Erythroblast (primary cell): ENCODE data around the gene TRMT2B.
"Not testable (repeated sequence)": the region's sequence is repeated elsewhere in the genome, so short reads cannot be mapped to it uniquely, and the experiment has no call there.

Experiments
- DNase-seq, 2 experiments: peaks; one replicate each; lab custom pipeline; 2025; lab: John Stamatoyannopoulos, UW
- GATA1 ChIP-seq: IDR thresholded peaks from 2 replicates; pipeline ENCODE4 v1.6.1; 2011; ENCODE audit warnings: low read depth, mild to moderate bottlenecking, control low read depth, low read length, moderate library complexity
- POLR2A ChIP-seq: IDR thresholded peaks from 2 replicates; pipeline ENCODE4 v1.6.1; 2011; ENCODE audit warnings: mild to moderate bottlenecking, low read length

The TRMT2B gene

GRCh38 chrX:101051549-101052302, at the start of gene TRMT2B:
Gene TRMT2B (minus strand): TSS chrX:101052111. CDS start chrX:101042289, 9,822 bp downstream.
- TF ChIP-seq POLR2A (peak; percentile 77), GATA1 (no peak)
- DNase-seq, result peak; percentile 84 to 85

GRCh38 chrX:101097546-101098453, 45.9 kb upstream of the TRMT2B start, which contains the start of gene CENPI:
Gene CENPI (plus strand): TSS chrX:101098204. CDS start chrX:101101071, 2,867 bp downstream.
- peak; percentile 96 to 97 for DNase-seq
- TF ChIP-seq POLR2A (peak; percentile 84), GATA1 (no peak)

- TF ChIP-seq GATA1 (no peak), POLR2A (no peak)
- DNase-seq, result no peak
These were observed 39.9 kb upstream of the TRMT2B start for GRCh38 chrX:101091817-101092216.

- TF ChIP-seq GATA1, result no peak
- no peak for DNase-seq
These were observed 29.3 kb upstream of the TRMT2B start for GRCh38 chrX:101081231-101081630.

- DNase-seq, result no peak
- TF ChIP-seq GATA1 (no peak), POLR2A (no peak)
These were observed 28.6 kb upstream of the TRMT2B start for GRCh38 chrX:101080326-101081124.

- no peak for DNase-seq
- no peak for TF ChIP-seq GATA1
- no peak for TF ChIP-seq POLR2A
These were observed 27.9 kb upstream of the TRMT2B start for GRCh38 chrX:101079736-101080270.

- no peak for TF ChIP-seq GATA1
- no peak for TF ChIP-seq POLR2A
- DNase-seq, result no peak
These were observed 27.0 kb upstream of the TRMT2B start, which contains the start of gene TMEM35A for GRCh38 chrX:101078716-101079598. Gene TMEM35A (plus strand): TSS chrX:101078879. CDS start chrX:101079003, 124 bp downstream.

GRCh38 chrX:101071582-101071981, 19.7 kb upstream of the TRMT2B start:
- TF ChIP-seq POLR2A, result no peak
- peak; percentile 21 to 56 for DNase-seq

- no peak for DNase-seq
These were observed 10.3 kb upstream of the TRMT2B start for GRCh38 chrX:101062176-101062575.

GRCh38 chrX:101057093-101057714, 5.3 kb upstream of the TRMT2B start:
- no peak for DNase-seq
- TF ChIP-seq GATA1, result no peak
- TF ChIP-seq POLR2A, result no peak

More at GRCh38 chrX:101062176-101062575, 10.3 kb upstream of the TRMT2B start:
- TF ChIP-seq POLR2A (no peak), GATA1 (no peak)

- DNase-seq, result not testable (repeated sequence)
These were observed 4.6 kb upstream of the TRMT2B start for GRCh38 chrX:101056551-101056950.

- TF ChIP-seq GATA1 (no peak), POLR2A (no peak)
- DNase-seq, result no peak
These were observed 760 bp downstream of the TRMT2B start for GRCh38 chrX:101051153-101051548.
